Sigmoid colon (tissue), 4 donors: ENCODE results near the gene PDLIM4.

Source experiments
- CTCF ChIP-seq, 4 experiments: fragments of 450-650 bp in 3 of 4; fragments of 200-600 bp in 1 of 4; IDR thresholded peaks; one replicate each; pipeline ENCODE4 v1.5.1; 2016 to 2019; ENCODE audit warnings: antibody characterized with exemption in 4 of 4, mild to moderate bottlenecking in 3 of 4, moderate library complexity in 2 of 4
- EP300 ChIP-seq, 4 donors: sonication (generic); formaldehyde crosslinking; IDR thresholded peaks; one replicate each; pipeline ENCODE4 v1.6.1; 2017; ENCODE audit warnings: antibody characterized with exemption in 4 of 4
- POLR2A ChIP-seq, 2 donors: fragments of 450-650 bp; IDR thresholded peaks; one replicate each; pipeline ENCODE4 v1.6.1; 2016; ENCODE audit warnings: antibody characterized with exemption in 2 of 2, mild to moderate bottlenecking in 2 of 2, moderate library complexity in 2 of 2
- POLR2AphosphoS5 ChIP-seq, 4 donors: sonication (generic); formaldehyde crosslinking; IDR thresholded peaks; one replicate each; pipeline ENCODE4 v1.6.1; 2017; ENCODE audit warnings: antibody characterized with exemption in 4 of 4

GRCh38 chr5:132229236-132229635 lies 28.3 kb upstream of the PDLIM4 start:
- TF ChIP-seq POLR2A (IDR thresholded peaks at IDR 0.05) = no peak
- no peak for TF ChIP-seq CTCF (IDR thresholded peaks at IDR 0.05)
- no peak for TF ChIP-seq POLR2AphosphoS5 (IDR thresholded peaks at IDR 0.05)
- TF ChIP-seq EP300 (IDR thresholded peaks at IDR 0.05) = no peak
